ENCODE data around the gene SCAPER. TPM values are rescaled to one million over a fixed set of nuclear protein-coding genes. Genes with fewer than 3 reads are reported as not detected.
A peak's percentile ranks its signal among the peaks of the same experiment; 100 is the strongest.
"Not testable (repeated sequence)": the region's sequence is repeated elsewhere in the genome, so short reads cannot be mapped to it uniquely, and the experiment has no call there.

SCAPER gene
- total RNA-seq, 3 donors from 2014 or later = 15.8 to 33.1 (median 33.0) TPM

DNA sequence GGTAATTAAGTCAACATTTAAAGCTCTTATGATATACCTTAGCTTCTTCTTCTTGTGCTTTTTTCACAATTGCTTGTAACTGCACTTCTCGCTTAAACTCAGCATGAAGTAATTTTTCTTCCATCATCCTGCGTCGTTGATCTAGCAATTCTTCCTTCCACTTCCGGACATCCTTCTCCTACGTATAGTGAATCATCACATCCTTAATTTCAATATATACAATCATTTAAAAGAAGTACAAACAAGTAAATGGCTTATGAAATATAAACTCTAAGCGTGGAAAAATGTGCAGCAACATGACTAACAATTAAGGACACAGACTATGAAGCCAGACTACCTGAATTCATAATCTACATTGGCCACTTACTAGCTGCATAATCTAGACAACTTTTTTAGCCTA lies 151.4 kb downstream of the SCAPER start:
- TF ChIP-seq, protein P1, sequence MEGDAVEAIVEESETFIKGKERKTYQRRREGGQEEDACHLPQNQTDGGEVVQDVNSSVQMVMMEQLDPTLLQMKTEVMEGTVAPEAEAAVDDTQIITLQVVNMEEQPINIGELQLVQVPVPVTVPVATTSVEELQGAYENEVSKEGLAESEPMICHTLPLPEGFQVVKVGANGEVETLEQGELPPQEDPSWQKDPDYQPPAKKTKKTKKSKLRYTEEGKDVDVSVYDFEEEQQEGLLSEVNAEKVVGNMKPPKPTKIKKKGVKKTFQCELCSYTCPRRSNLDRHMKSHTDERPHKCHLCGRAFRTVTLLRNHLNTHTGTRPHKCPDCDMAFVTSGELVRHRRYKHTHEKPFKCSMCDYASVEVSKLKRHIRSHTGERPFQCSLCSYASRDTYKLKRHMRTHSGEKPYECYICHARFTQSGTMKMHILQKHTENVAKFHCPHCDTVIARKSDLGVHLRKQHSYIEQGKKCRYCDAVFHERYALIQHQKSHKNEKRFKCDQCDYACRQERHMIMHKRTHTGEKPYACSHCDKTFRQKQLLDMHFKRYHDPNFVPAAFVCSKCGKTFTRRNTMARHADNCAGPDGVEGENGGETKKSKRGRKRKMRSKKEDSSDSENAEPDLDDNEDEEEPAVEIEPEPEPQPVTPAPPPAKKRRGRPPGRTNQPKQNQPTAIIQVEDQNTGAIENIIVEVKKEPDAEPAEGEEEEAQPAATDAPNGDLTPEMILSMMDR (IDR thresholded peaks at IDR 0.05) = no peak

DNA sequence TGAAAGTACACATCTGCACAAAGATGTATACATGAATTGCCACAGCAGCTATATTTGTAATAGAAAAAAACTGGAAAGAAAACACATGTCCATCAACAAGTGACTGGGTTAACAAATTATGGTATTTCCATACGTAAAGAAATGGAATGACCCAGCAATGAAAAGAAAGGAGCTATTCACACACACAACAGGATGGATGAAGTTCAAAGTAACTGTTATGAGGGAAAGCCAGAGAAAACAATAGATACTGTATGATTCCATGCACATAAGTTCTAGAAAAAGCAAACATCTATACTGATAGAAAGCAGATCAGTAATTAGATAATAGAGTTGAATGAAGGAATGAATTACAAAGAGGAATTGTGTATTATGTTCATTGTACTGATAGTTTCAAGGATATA lies 152.0 kb downstream of the SCAPER start:
- intact Hi-C loops (cut with DNase I, micrococcal nuclease) = no loop called here
- ATAC-seq = no peak

More for the DNA sequence above, 151.4 kb downstream of the SCAPER start:
- no peaks in the 10 kb centered on the region for H3K4me1 ChIP-seq (ENCODE audit: low read depth)
- H3K36me3 ChIP-seq (ENCODE audit: low read depth) = no peaks in the 10 kb centered on the region
- ATAC-seq (no peak), DNase-seq (no peak)
- H3K9me3 ChIP-seq = no peaks in the 10 kb centered on the region
- H3K4me3 ChIP-seq = no peak overlapping the region
- intact Hi-C loops (cut with DNase I, micrococcal nuclease) = no loop called here

DNA sequence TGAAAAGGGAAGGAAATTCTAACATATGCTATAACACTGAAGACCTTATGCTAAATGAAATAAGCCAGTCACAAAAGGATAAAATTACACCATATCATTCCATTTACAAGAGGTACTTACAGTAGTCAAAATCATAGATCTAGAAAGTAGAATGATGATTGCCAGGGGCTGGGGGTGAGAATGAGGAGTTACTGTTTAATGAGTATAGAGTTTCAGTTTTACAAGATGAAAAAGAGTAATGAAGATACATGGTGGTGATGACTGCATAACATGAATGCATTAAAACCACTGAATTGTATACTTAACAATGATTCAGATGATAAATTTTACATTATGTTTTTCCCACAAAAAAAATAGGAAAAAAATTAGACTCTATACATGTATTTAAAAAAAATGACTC lies 152.6 kb downstream of the SCAPER start:
- TF ChIP-seq, protein P1 (IDR thresholded peaks at IDR 0.05) = no peak
- intact Hi-C loops (cut with DNase I, micrococcal nuclease) = no loop called here
- H3K4me3 ChIP-seq = no peak overlapping the region
- H3K9me3 ChIP-seq = no peaks in the 10 kb centered on the region
- no peaks in the 10 kb centered on the region for H3K36me3 ChIP-seq (ENCODE audit: low read depth)
- no peak for DNase-seq
- no peak for ATAC-seq
- H3K4me1 ChIP-seq (ENCODE audit: low read depth) = no peaks in the 10 kb centered on the region

More for the DNA sequence above, 152.0 kb downstream of the SCAPER start:
- Histone ChIP-seq H3K36me3 (ENCODE audit: low read depth) (no peaks in the 10 kb centered on the region), H3K4me1 (ENCODE audit: low read depth) (no peaks in the 10 kb centered on the region), H3K4me3 (no peak overlapping the region), H3K9me3 (no peaks in the 10 kb centered on the region)
- no peak for DNase-seq
- TF ChIP-seq, protein P1 (IDR thresholded peaks at IDR 0.05) = no peak

DNA sequence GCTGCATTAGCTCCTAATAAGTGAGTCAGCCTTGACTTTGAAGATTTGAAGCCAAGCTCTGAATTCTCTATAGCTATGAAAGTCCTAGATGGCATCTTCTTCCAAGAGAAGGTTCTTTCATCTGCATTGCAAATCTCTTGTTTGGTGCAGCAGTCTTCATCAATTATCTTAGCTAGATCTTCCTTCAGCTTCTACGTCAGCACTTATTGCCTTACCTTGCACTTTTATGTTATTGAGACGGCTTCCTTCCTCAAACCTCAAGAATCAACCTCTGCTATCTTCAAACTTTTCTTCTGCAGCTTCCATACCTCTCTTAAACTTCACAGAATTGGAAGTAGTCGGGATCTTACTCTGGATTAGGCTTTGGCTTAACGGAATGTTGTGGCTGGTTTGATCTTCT lies 167.6 kb downstream of the SCAPER start:
- TF ChIP-seq, protein P1 (IDR thresholded peaks at IDR 0.05) = no peak
- intact Hi-C loops (cut with DNase I, micrococcal nuclease) = no loop called here
- DNase-seq = no peak
- Histone ChIP-seq H3K4me3 (no peak overlapping the region), H3K4me1 (ENCODE audit: low read depth) (no peaks in the 10 kb centered on the region), H3K9me3 (no peaks in the 10 kb centered on the region), H3K36me3 (ENCODE audit: low read depth) (no peaks in the 10 kb centered on the region)
- no peak for ATAC-seq

DNA sequence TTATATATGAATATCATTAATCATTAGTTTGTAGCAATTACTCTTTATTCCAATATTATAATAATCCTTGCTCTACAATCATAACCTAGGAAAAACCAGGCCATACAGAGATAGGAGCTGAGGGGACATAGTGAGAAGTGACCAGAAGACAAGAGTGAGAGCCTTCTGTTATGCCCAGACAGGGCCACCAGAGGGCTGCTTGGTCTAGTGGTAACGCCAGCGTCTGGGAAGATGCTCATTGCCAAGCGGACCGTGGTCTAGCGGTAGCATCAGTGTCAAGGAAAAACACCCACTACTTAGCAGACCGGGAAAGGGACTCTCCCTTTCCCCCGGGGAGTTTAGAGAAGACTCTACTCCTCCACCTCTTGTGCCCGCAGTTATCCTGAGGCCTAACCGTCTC lies 172.8 kb downstream of the SCAPER start:
- H3K4me1 ChIP-seq (ENCODE audit: low read depth); H3K9me3 ChIP-seq; H3K36me3 ChIP-seq (ENCODE audit: low read depth); ATAC-seq; intact Hi-C loops (cut with DNase I, micrococcal nuclease); H3K4me3 ChIP-seq: not testable (repeated sequence)
- peak in 1 of 3 donors; percentile 14 for DNase-seq

DNA sequence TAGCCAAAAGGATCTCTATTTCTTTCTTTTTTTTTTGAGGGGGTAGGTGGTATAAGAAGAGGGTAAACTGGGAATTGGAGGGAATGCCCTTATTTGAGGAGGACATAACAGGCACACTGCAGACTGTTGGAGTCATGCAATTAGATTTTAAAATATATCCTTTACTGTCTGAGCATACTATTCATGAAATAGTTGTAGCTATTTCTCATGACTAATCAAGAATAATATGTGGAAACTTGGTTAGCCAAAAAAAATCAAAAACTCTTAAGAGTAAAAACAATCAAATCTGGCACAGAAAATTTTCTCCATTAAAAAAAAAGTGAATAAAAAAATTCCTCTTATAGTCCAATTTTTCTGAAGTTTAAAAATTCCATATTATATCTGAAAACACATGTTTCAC lies 174.9 kb downstream of the SCAPER start:
- no peaks in the 10 kb centered on the region for H3K4me1 ChIP-seq (ENCODE audit: low read depth)
- H3K9me3 ChIP-seq = no peaks in the 10 kb centered on the region
- DNase-seq (no peak), ATAC-seq (no peak)
- H3K4me3 ChIP-seq = no peak overlapping the region
- no peaks in the 10 kb centered on the region for H3K36me3 ChIP-seq (ENCODE audit: low read depth)
- TF ChIP-seq, protein P1 (IDR thresholded peaks at IDR 0.05) = no peak
- intact Hi-C loops (cut with DNase I, micrococcal nuclease) = no loop called here
